Large intestine (tissue), 3 donors: ENCODE measurements around the gene DUS3L. TPM values are rescaled to one million over a fixed set of nuclear protein-coding genes. Genes with fewer than 3 reads are reported as not detected.
"Not testable (repeated sequence)": the region's sequence is repeated elsewhere in the genome, so short reads cannot be mapped to it uniquely, and the experiment has no call there.

Experiments
- DNase-seq, 2 donors: peaks; one replicate each; pipeline versions ENCODE4 v3.0.0 to v3.0.0-alpha.2; 2013
- H3K27ac ChIP-seq: one replicate; pipeline ENCODE4 v1.5.1; 2013; ENCODE audit warnings: low read length
- H3K27me3 ChIP-seq: 2 replicates; pipeline ENCODE4 v1.6.1; 2013; ENCODE audit warnings: low read length; ENCODE audit not compliant: control insufficient read depth, insufficient read depth
- H3K36me3 ChIP-seq: 2 replicates; pipeline ENCODE4 v1.6.1; 2013; ENCODE audit warnings: low read length; ENCODE audit not compliant: control insufficient read depth, insufficient read depth
- H3K4me1 ChIP-seq: one replicate; pipeline ENCODE4 v1.6.1; 2013; ENCODE audit warnings: low read length; ENCODE audit not compliant: control insufficient read depth, insufficient read depth
- H3K4me3 ChIP-seq: one replicate; pipeline ENCODE4 v1.5.1; 2013; ENCODE audit warnings: low read length
- H3K9me3 ChIP-seq: one replicate; pipeline ENCODE4 v1.6.1; 2013; ENCODE audit warnings: mild to moderate bottlenecking, low read depth, low read length, moderate library complexity; ENCODE audit not compliant: control insufficient read depth
- WGBS: methylation state at CpG from one replicate; pipeline ENCODE4 v1.1.5; 2013; ENCODE audit warnings: low lambda C conversion rate; ENCODE audit not compliant: insufficient coverage; 5-methylcytosine and 5-hydroxymethylcytosine counted together
- polyA plus RNA-seq: library from polyadenylated mRNA; unstranded; fragments of 120-200 nt; gene quantifications from one replicate; pipeline ENCODE4 v1.2.1, GENCODE V29; 2013

The DUS3L gene
- polyA plus RNA-seq, 1 donor: 34.6 TPM

DNA sequence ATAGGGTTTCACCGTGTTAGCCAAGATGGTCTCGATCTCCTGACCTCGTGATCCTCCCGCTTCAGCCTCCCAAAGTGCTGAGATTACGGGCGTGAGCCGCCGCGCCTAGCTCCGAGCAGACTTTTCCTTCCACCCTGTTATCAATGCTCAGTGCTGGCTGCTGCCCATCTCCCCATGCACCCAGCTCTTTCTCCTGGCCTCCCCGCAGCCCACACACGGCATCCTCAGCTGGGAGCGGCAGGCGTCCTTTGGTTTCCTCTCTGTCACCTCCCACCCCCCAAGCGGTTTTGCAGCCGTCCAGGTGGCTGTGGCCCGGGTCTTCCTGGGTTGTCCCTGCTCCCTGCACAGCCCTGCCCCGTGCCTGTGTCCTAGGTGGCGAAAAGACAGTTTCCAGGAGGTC is 18.5 kb downstream of the DUS3L start:
- DNase-seq: no peak
- Histone ChIP-seq H3K27ac (no peak overlapping the region), H3K27me3 (no peaks in the 10 kb centered on the region), H3K4me3 (no peak overlapping the region), H3K9me3 (no peaks in the 10 kb centered on the region), H3K4me1 (no peaks in the 10 kb centered on the region), H3K36me3 (no peaks in the 10 kb centered on the region)
- no CpG with 5 or more reads among the region's 19 CpGs for WGBS

DNA sequence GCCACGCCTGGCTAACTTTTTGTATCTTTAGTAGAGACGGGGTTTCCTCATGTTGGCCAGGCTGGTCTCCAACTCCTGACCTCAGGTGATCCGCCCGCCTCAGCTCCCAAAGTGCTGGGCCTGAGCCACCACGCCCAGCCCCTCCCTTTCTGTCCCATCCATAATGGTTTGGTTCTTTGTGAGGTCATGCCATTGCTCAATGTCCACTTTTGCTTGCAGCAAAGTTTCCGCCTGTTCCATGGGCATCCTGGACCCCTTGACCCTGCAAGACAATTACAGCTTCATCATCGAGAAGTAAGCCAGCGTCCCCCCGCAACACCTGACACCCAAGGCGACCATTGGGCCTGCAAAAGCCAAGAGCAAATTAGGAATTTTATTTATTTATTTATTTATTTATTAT is 23.0 kb downstream of the DUS3L start:
- Histone ChIP-seq H3K4me3 (no peak overlapping the region), H3K36me3 (no peaks in the 10 kb centered on the region), H3K27ac (no peak overlapping the region), H3K4me1 (no peaks in the 10 kb centered on the region), H3K27me3 (no peaks in the 10 kb centered on the region), H3K9me3 (no peaks in the 10 kb centered on the region)
- no peak for DNase-seq
- no CpG with 5 or more reads among the region's 10 CpGs for WGBS

DNA sequence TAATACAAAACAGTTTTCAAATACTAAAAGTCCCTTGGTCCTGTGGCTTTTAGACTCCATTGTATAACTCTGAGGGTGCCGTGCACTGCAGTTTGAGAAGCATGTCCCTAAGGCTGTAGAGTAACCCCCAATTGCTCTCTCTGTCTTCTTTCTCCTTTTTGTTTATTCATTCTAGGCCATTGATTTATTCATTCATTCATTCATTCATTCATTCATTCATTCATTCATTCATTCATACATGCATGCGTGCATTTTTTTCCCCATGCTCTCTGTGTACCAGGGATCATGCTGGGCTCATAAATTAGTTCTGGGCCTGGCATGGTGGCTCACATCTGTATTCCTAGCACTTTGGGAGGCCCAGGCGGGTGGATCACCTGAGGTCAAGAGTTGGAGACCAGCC is 25.7 kb downstream of the DUS3L start:
- WGBS: no CpG with 5 or more reads among the region's 3 CpGs

DNA sequence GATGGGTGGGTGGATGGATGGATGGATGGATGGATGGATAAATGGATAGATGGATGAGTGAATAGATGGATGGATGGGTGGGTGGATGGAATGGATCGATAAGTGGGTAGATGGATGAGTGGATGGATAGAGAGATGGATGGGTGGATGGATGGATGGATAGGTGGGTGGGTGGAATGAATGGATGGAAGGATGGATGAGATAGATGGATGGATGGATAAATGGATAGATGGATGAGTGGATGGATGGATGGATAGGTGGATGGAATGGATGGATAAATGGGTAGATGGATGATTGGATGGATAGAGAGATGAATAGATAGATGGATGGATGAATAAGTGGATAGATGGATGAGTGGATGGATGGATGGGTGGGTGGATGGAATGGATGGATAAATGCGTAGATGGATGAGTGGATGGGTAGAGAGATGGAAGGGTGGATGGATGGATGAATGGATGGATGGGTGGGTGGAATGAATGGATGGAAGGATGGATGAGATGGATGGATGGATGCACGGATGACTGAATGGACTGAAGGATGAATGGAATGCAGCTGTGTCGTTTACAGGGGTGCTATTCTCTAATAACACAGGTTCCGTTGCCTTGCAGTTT is 28.2 kb downstream of the DUS3L start:
- Histone ChIP-seq H3K4me1 (no peaks in the 10 kb centered on the region), H3K9me3 (no peaks in the 10 kb centered on the region), H3K4me3 (no peak overlapping the region), H3K27ac (no peak overlapping the region), H3K36me3 (no peaks in the 10 kb centered on the region), H3K27me3 (no peaks in the 10 kb centered on the region)
- WGBS: 100% methylated on average over 2 of the region's 5 CpGs
- DNase-seq: no peak

More for the DNA sequence above, 25.7 kb downstream of the DUS3L start:
- no peaks in the 10 kb centered on the region for H3K27me3 ChIP-seq
- no peak overlapping the region for H3K27ac ChIP-seq
- H3K4me3 ChIP-seq: no peak overlapping the region
- no peaks in the 10 kb centered on the region for H3K36me3 ChIP-seq
- DNase-seq: no peak
- no peaks in the 10 kb centered on the region for H3K9me3 ChIP-seq
- no peaks in the 10 kb centered on the region for H3K4me1 ChIP-seq

DNA sequence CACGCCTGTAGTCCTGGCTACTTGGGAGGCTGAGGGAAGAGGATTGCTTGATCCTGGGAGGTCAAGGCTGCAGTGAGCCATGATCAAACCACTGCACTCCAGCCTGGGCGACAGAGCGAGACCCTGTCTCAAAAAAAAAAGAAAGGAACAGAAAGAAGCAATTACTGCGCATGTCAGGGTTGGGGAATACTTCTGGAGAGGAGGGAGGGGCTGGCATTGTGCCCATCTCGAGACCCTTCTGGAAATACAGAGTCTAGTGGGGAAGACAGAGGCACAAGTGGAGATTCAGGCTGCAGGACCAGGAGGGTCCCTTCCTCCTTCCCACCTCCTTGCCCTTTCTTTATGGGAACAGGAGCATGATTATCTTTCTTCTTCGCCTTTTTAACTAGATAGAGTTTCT is 37.2 kb downstream of the DUS3L start:
- no peak overlapping the region for H3K4me3 ChIP-seq
- H3K27ac ChIP-seq: no peak overlapping the region
- H3K4me1 ChIP-seq: no peaks in the 10 kb centered on the region
- H3K36me3 ChIP-seq: no peaks in the 10 kb centered on the region
- WGBS: no CpG with 5 or more reads among the region's 6 CpGs
- no peak for DNase-seq
- H3K27me3 ChIP-seq: no peaks in the 10 kb centered on the region
- H3K9me3 ChIP-seq: no peaks in the 10 kb centered on the region

DNA sequence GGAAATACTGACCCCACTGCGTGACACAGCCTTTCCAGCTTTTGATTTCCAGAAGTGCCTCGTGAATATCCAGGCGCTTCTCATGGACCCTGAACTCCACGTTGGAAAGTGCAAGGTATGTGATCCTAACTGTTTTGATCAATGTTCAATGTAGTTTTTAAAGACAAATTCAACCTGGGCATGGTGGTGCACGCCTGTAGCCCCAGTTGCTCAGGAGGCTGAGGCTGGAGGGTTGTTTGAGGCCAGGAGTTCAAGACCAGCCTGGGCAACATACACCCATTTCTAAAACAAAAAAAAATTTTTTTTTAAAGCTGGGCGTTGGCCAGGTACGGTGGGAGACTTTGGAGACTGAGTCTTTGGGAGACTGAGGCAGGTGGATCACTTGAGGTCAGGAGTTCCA is 39.3 kb downstream of the DUS3L start:
- H3K9me3 ChIP-seq: no peaks in the 10 kb centered on the region
- H3K4me3 ChIP-seq: no peak overlapping the region
- no peaks in the 10 kb centered on the region for H3K4me1 ChIP-seq
- DNase-seq: no peak
- H3K27me3 ChIP-seq: no peaks in the 10 kb centered on the region
- H3K36me3 ChIP-seq: no peaks in the 10 kb centered on the region
- H3K27ac ChIP-seq: no peak overlapping the region
- WGBS: no CpG with 5 or more reads among the region's 7 CpGs

DNA sequence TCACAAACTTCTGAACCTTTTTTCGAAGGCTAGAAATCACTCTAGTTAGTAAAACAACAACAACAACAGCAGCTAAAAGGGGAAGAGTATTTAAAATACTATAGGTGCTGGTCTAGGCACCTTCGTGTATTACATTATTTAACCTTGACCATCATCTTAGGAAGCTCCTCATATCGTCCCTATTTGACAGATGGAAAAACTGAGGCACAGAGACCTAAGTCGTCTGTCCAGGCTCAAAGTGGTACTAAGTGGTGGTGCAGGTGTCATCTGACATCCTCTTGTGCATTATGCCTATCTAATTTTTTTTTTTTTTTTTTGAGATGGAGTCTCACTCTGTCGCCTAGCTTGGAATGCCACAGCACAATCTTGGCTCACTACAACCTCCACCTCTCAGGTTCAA is 41.5 kb downstream of the DUS3L start:
- H3K4me3 ChIP-seq: no peak overlapping the region

DNA sequence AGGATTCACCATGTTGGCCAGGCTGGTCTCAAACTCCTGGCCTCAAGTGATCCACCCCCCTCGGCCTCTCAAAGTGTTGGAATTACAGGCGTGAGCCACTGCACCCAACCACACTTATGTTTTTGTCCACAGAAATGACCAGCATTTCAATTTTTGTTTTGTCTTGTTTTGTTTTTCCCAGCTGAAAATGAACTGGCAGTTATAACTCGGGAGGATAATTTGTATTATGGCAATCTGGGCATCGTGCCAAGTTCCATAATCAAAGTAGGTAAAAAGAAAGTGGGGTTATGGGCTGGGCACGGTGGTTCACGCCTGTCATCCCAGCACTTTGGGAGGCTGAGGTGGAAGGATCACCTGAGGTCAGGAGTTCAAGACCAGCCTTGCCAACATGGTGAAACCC is 42.0 kb downstream of the DUS3L start:
- not testable (repeated sequence) for H3K36me3 ChIP-seq

More for the DNA sequence above, 41.5 kb downstream of the DUS3L start:
- Histone ChIP-seq H3K9me3 (no peaks in the 10 kb centered on the region), H3K27me3 (no peaks in the 10 kb centered on the region), H3K27ac (no peak overlapping the region), H3K36me3 (no peaks in the 10 kb centered on the region), H3K4me1 (no peaks in the 10 kb centered on the region)
- no CpG with 5 or more reads among the region's 5 CpGs for WGBS
- no peak for DNase-seq

DNA sequence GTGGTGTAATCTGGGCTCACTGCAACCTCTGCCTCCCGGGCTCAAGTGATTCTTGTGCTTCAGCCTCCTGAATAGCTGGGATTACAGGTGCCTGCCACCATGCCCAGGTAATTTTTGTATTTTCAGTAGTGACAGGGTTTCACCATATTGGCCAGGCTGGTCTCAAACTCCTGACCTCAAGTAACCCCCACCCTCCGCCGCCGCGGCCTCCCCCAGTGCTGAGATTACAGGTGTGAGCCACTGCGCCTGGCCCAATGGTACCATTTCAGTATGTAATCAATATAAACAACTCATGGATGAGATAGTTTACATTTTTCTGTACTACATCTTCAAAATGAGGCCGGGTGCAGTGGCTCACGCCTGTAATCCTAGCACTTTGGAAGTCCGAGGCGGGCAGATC is 46.0 kb downstream of the DUS3L start:
- DNase-seq, H3K4me1 ChIP-seq, H3K27me3 ChIP-seq, H3K27ac ChIP-seq, H3K9me3 ChIP-seq, H3K4me3 ChIP-seq, H3K36me3 ChIP-seq: not testable (repeated sequence)
- no CpG with 5 or more reads among the region's 10 CpGs for WGBS

More for the DNA sequence above, 42.0 kb downstream of the DUS3L start:
- DNase-seq, H3K27me3 ChIP-seq, H3K27ac ChIP-seq, H3K4me1 ChIP-seq, H3K9me3 ChIP-seq, H3K4me3 ChIP-seq: not testable (repeated sequence)
- WGBS: 75% methylated on average over 2 of the region's 6 CpGs

DNA sequence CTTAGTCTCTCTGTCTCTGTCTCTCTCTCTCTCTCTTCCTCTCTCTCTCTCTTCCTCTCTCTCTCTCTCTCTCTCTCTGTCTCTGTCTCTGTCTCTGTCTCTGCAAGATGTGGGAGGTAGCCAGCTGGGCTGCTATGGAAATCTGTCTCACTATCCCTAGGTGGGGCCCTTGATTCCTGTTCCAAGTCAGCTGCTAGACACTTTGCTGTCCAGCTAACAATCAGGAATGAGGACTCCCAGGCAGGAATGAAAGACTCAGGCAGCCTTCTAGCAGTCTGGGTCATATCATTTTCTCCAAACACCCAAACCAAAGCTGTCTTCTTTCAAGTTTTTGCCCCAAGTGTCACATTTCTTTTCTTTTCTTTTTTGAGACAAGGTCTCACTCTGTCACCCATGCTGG is 47.3 kb downstream of the DUS3L start:
- no peaks in the 10 kb centered on the region for H3K27me3 ChIP-seq
- no peaks in the 10 kb centered on the region for H3K4me1 ChIP-seq
- H3K27ac ChIP-seq: no peak overlapping the region
- no peaks in the 10 kb centered on the region for H3K9me3 ChIP-seq
- no peak for DNase-seq
- no peak overlapping the region for H3K4me3 ChIP-seq
- no peaks in the 10 kb centered on the region for H3K36me3 ChIP-seq

DNA sequence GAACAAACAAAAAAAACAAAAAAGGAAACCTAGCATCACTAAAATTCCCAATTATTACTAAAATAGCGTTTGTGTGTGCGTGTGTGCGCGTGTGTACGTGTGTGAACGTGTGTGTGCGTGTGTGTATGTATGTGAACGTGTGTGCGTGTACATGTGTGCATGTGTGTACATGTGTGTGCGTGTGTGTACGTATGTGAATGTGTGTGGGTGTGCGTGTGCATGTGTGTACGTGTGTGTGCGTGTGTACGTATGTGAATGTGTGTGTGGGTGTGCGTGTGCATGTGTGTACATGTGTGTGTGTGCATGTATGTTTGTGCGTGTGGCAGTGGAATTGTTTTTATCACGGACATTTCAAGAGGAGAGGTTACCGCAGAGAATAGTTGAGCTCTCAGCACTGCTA is 48.9 kb downstream of the DUS3L start:
- WGBS: no CpG with 5 or more reads among the region's 19 CpGs
- Histone ChIP-seq H3K4me1 (no peaks in the 10 kb centered on the region), H3K27ac (no peak overlapping the region), H3K9me3 (no peaks in the 10 kb centered on the region), H3K36me3 (no peaks in the 10 kb centered on the region), H3K27me3 (no peaks in the 10 kb centered on the region), H3K4me3 (no peak overlapping the region)
- no peak for DNase-seq
